Measurements from ENCODE around the gene DYNLT2B.
"Not testable (repeated sequence)": the region's sequence is repeated elsewhere in the genome, so short reads cannot be mapped to it uniquely, and the experiment has no call there.

The DYNLT2B gene

DNA sequence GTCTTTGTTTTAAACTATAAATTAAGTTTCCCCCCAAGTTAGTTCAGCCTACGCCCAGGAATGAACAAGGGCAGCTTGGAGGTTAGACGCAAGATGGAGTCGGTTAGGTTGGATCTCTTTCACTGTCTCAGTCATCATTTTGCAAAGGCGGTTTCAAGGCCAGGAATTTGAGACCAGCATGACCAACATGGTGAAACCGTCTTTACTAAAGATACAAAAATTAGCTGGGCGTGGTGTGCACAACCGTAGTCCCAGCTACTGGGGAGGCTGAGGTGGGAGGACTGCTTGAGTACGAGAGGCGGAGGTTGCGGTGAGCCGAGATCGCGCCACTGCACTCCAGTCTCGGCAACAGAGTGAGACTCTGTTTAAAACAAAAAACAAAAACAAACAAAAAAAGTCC, 25.9 kb upstream of the DYNLT2B start:
- H3K36me3 ChIP-seq (ENCODE audit: control insufficient read depth in 1 of 2, insufficient read depth in 2 of 2, low read length in 2 of 2): peaks cover 1 to 12% of the 10 kb centered on the region in 2 donors
- not testable (repeated sequence) for H3K27me3 ChIP-seq (ENCODE audit: low read depth, low read length); H3K4me3 ChIP-seq (ENCODE audit: low read depth in 1 of 2, low read length in 2 of 2); H3K9me3 ChIP-seq (ENCODE audit: control insufficient read depth in 1 of 2, low read length in 2 of 2); H3K27ac ChIP-seq (ENCODE audit: low read length); H3K4me1 ChIP-seq (ENCODE audit: control insufficient read depth in 1 of 2, insufficient read depth in 2 of 2, low read length in 2 of 2)

GRCh38 chr3:196341137-196341536, 23.1 kb upstream of the DYNLT2B start:
- Histone ChIP-seq H3K4me1 (ENCODE audit: control insufficient read depth in 1 of 2, insufficient read depth in 2 of 2, low read length in 2 of 2) (no peaks in the 10 kb centered on the region), H3K27me3 (ENCODE audit: low read depth, low read length) (no peaks in the 10 kb centered on the region), H3K9me3 (ENCODE audit: control insufficient read depth in 1 of 2, low read length in 2 of 2) (peaks cover 0 to 5% of the 10 kb centered on the region in 2 donors), H3K36me3 (ENCODE audit: control insufficient read depth in 1 of 2, insufficient read depth in 2 of 2, low read length in 2 of 2) (peaks cover 0 to 6% of the 10 kb centered on the region in 2 donors), H3K27ac (ENCODE audit: low read length) (no peak overlapping the region), H3K4me3 (ENCODE audit: low read depth in 1 of 2, low read length in 2 of 2) (no peak overlapping the region)

- Histone ChIP-seq H3K36me3 (ENCODE audit: control insufficient read depth in 1 of 2, insufficient read depth in 2 of 2, low read length in 2 of 2) (peaks cover 0 to under 1% of the 10 kb centered on the region in 2 donors), H3K27me3 (ENCODE audit: low read depth, low read length) (no peaks in the 10 kb centered on the region), H3K4me3 (ENCODE audit: low read depth in 1 of 2, low read length in 2 of 2) (no peak overlapping the region), H3K4me1 (ENCODE audit: control insufficient read depth in 1 of 2, insufficient read depth in 2 of 2, low read length in 2 of 2) (no peaks in the 10 kb centered on the region), H3K9me3 (ENCODE audit: control insufficient read depth in 1 of 2, low read length in 2 of 2) (peaks cover 0 to 5% of the 10 kb centered on the region in 2 donors), H3K27ac (ENCODE audit: low read length) (no peak overlapping the region)
These were observed 22.4 kb upstream of the DYNLT2B start for GRCh38 chr3:196340466-196340865.

DNA sequence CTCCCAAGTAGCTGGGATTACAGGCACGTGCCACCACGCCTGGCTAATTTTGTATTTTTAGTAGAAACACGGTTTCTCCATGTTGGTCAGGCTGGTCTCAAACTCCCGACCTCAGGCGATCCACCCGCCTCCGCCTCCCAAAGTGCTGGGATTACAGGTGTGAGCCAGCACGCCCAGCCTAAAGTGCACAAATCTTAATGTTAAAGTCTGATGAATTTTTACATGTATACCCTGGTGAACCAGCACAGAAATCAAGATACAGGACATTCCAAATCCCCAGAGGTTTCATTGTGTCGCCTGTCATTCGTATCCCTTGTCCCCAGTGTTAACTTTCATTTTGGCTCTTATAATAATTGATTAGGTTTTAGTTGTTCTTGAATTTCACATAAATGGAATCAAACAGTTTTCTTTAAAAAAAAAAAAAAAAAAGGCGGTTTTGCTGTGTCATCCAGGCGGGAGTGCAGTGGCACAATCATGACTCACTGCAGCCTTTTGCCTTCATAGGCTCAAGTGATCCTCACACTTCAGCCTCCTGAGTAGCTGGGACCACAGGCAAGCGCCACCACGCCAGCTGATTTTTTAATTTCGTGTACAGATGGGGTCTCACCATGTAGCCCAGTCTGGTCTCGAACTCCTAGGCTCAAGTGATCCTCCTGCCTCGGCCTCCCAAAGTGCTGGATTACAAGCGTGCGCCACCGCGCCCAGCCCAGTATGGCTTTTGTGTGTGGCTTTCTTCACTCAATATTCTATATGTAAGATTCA, 21.6 kb upstream of the DYNLT2B start:
- Histone ChIP-seq H3K27ac (ENCODE audit: low read length) (no peak overlapping the region), H3K9me3 (ENCODE audit: control insufficient read depth in 1 of 2, low read length in 2 of 2) (peaks cover 0 to 5% of the 10 kb centered on the region in 2 donors), H3K4me1 (ENCODE audit: control insufficient read depth in 1 of 2, insufficient read depth in 2 of 2, low read length in 2 of 2) (no peaks in the 10 kb centered on the region), H3K27me3 (ENCODE audit: low read depth, low read length) (no peaks in the 10 kb centered on the region), H3K36me3 (ENCODE audit: control insufficient read depth in 1 of 2, insufficient read depth in 2 of 2, low read length in 2 of 2) (no peaks in the 10 kb centered on the region), H3K4me3 (ENCODE audit: low read depth in 1 of 2, low read length in 2 of 2) (no peak overlapping the region)

DNA sequence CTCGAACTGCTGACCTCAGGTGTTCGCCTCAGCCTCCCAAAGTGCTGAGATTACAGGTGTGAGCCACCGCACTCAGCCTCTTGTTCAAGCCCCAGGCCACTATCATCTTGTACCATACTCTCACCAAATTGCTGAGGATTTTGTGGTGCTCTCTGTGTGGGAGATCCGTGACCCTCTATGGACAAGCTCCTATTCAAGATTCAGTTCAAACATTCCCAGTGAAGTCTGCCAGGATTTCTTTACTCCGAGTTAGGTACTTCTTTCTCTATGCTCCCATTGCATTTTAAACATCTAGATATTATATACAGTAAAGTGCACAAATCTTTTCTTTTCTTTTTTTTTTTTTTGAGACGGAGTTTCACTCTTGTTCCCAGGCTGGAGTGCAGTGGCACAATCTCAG, 21.0 kb upstream of the DYNLT2B start:
- no peaks in the 10 kb centered on the region for H3K4me1 ChIP-seq (ENCODE audit: control insufficient read depth in 1 of 2, insufficient read depth in 2 of 2, low read length in 2 of 2)
- no peaks in the 10 kb centered on the region for H3K27me3 ChIP-seq (ENCODE audit: low read depth, low read length)
- no peaks in the 10 kb centered on the region for H3K36me3 ChIP-seq (ENCODE audit: control insufficient read depth in 1 of 2, insufficient read depth in 2 of 2, low read length in 2 of 2)
- peaks cover 0 to 5% of the 10 kb centered on the region in 2 donors for H3K9me3 ChIP-seq (ENCODE audit: control insufficient read depth in 1 of 2, low read length in 2 of 2)
- H3K27ac ChIP-seq (ENCODE audit: low read length): no peak overlapping the region
- no peak overlapping the region for H3K4me3 ChIP-seq (ENCODE audit: low read depth in 1 of 2, low read length in 2 of 2)

DNA sequence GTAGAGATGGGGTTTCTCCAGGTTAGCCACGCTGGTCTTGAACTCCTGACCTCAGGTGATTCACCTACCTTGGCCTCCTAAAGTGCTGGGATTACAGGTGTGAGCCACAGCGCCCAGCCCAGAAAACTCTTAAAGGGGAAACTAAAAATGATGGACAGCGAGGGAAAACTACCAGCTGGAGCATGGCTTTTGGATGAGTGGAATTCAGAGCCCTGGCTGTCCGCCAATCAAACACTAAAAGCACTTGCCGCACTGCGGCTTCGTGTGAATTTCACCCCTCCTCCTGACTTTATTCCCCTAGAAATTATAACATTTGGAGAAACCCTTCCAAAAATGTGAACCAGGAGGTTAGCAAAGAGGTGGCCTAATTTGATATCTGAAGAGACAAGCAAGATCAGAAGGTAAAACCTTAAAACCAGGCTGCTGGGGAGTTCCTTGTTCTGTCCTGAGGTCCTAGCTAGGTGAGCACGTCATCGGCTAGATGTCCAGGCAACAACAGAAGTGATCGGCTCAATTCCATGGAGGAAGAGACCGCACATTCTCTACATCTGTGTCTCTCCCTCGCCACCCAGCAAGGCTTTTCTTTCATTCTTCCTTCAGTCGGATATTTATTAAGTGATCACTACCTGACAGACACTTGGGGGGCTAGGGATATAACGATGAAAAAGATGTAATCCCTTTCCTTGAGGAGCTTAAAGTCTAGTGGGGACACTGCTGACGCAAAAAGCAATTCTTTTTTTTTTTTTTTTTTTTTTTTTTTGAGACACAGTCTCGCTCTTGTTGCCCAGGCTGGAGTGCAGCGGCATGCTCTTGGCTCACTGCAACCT, 18.5 kb upstream of the DYNLT2B start:
- no peaks in the 10 kb centered on the region for H3K4me1 ChIP-seq (ENCODE audit: control insufficient read depth in 1 of 2, insufficient read depth in 2 of 2, low read length in 2 of 2)
- no peak overlapping the region for H3K4me3 ChIP-seq (ENCODE audit: low read depth in 1 of 2, low read length in 2 of 2)
- peaks cover 0 to 5% of the 10 kb centered on the region in 2 donors for H3K9me3 ChIP-seq (ENCODE audit: control insufficient read depth in 1 of 2, low read length in 2 of 2)
- no peaks in the 10 kb centered on the region for H3K27me3 ChIP-seq (ENCODE audit: low read depth, low read length)
- H3K36me3 ChIP-seq (ENCODE audit: control insufficient read depth in 1 of 2, insufficient read depth in 2 of 2, low read length in 2 of 2): no peaks in the 10 kb centered on the region
- H3K27ac ChIP-seq (ENCODE audit: low read length): no peak overlapping the region

GRCh38 chr3:196335503-196335948, 17.5 kb upstream of the DYNLT2B start:
- Histone ChIP-seq H3K27me3 (ENCODE audit: low read depth, low read length) (no peaks in the 10 kb centered on the region), H3K27ac (ENCODE audit: low read length) (no peak overlapping the region), H3K9me3 (ENCODE audit: control insufficient read depth in 1 of 2, low read length in 2 of 2) (peaks cover 0 to 5% of the 10 kb centered on the region in 2 donors), H3K36me3 (ENCODE audit: control insufficient read depth in 1 of 2, insufficient read depth in 2 of 2, low read length in 2 of 2) (no peaks in the 10 kb centered on the region), H3K4me3 (ENCODE audit: low read depth in 1 of 2, low read length in 2 of 2) (no peak overlapping the region), H3K4me1 (ENCODE audit: control insufficient read depth in 1 of 2, insufficient read depth in 2 of 2, low read length in 2 of 2) (no peaks in the 10 kb centered on the region)

GRCh38 chr3:196334982-196335381, 16.9 kb upstream of the DYNLT2B start:
- H3K9me3 ChIP-seq (ENCODE audit: control insufficient read depth in 1 of 2, low read length in 2 of 2): peaks cover 0 to 5% of the 10 kb centered on the region in 2 donors

GRCh38 chr3:196332168-196332567, 14.1 kb upstream of the DYNLT2B start:
- Histone ChIP-seq H3K36me3 (ENCODE audit: control insufficient read depth in 1 of 2, insufficient read depth in 2 of 2, low read length in 2 of 2) (no peaks in the 10 kb centered on the region), H3K4me3 (ENCODE audit: low read depth in 1 of 2, low read length in 2 of 2) (no peak overlapping the region), H3K27ac (ENCODE audit: low read length) (no peak overlapping the region), H3K9me3 (ENCODE audit: control insufficient read depth in 1 of 2, low read length in 2 of 2) (no peaks in the 10 kb centered on the region), H3K4me1 (ENCODE audit: control insufficient read depth in 1 of 2, insufficient read depth in 2 of 2, low read length in 2 of 2) (no peaks in the 10 kb centered on the region), H3K27me3 (ENCODE audit: low read depth, low read length) (no peaks in the 10 kb centered on the region)

More at GRCh38 chr3:196334982-196335381, 16.9 kb upstream of the DYNLT2B start:
- Histone ChIP-seq H3K4me1 (ENCODE audit: control insufficient read depth in 1 of 2, insufficient read depth in 2 of 2, low read length in 2 of 2) (no peaks in the 10 kb centered on the region), H3K4me3 (ENCODE audit: low read depth in 1 of 2, low read length in 2 of 2) (no peak overlapping the region), H3K36me3 (ENCODE audit: control insufficient read depth in 1 of 2, insufficient read depth in 2 of 2, low read length in 2 of 2) (no peaks in the 10 kb centered on the region), H3K27me3 (ENCODE audit: low read depth, low read length) (no peaks in the 10 kb centered on the region), H3K27ac (ENCODE audit: low read length) (no peak overlapping the region)

DNA sequence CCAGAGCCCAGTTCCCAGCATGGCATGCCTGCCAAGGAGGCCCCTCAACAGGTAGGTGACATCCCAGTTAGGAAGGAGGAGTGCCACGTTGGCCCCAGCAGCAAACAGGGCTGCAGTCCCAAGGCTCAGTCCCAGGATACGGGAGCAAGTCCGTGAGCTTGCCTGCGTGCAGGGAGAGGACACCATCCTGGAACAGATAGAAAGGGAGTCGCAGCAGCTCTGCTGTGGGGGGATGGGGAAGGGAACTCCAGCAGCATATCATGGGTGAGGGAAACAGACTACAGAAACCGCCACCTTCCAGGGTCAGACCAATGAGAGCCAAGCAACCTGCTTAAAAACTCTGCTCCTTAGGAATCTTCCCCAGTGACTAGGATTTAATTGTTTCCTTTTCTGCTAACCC, 9.4 kb upstream of the DYNLT2B start:
- no peaks in the 10 kb centered on the region for H3K36me3 ChIP-seq (ENCODE audit: control insufficient read depth in 1 of 2, insufficient read depth in 2 of 2, low read length in 2 of 2)
- H3K9me3 ChIP-seq (ENCODE audit: control insufficient read depth in 1 of 2, low read length in 2 of 2): no peaks in the 10 kb centered on the region
- no peaks in the 10 kb centered on the region for H3K4me1 ChIP-seq (ENCODE audit: control insufficient read depth in 1 of 2, insufficient read depth in 2 of 2, low read length in 2 of 2)
- no peak overlapping the region for H3K4me3 ChIP-seq (ENCODE audit: low read depth in 1 of 2, low read length in 2 of 2)
- H3K27me3 ChIP-seq (ENCODE audit: low read depth, low read length): no peaks in the 10 kb centered on the region
- H3K27ac ChIP-seq (ENCODE audit: low read length): no peak overlapping the region

GRCh38 chr3:196326936-196327335, 8.9 kb upstream of the DYNLT2B start:
- Histone ChIP-seq H3K4me1 (ENCODE audit: control insufficient read depth in 1 of 2, insufficient read depth in 2 of 2, low read length in 2 of 2) (no peaks in the 10 kb centered on the region), H3K4me3 (ENCODE audit: low read depth in 1 of 2, low read length in 2 of 2) (no peak overlapping the region), H3K27me3 (ENCODE audit: low read depth, low read length) (no peaks in the 10 kb centered on the region), H3K36me3 (ENCODE audit: control insufficient read depth in 1 of 2, insufficient read depth in 2 of 2, low read length in 2 of 2) (no peaks in the 10 kb centered on the region), H3K27ac (ENCODE audit: low read length) (no peak overlapping the region), H3K9me3 (ENCODE audit: control insufficient read depth in 1 of 2, low read length in 2 of 2) (no peaks in the 10 kb centered on the region)
